ENCODE data around the gene COL4A3. TPM values are rescaled to one million over a fixed set of nuclear protein-coding genes. Genes with fewer than 3 reads are reported as not detected.

The COL4A3 gene
- total RNA-seq, 1 donor from 2014 or later = 1.5 TPM

DNA sequence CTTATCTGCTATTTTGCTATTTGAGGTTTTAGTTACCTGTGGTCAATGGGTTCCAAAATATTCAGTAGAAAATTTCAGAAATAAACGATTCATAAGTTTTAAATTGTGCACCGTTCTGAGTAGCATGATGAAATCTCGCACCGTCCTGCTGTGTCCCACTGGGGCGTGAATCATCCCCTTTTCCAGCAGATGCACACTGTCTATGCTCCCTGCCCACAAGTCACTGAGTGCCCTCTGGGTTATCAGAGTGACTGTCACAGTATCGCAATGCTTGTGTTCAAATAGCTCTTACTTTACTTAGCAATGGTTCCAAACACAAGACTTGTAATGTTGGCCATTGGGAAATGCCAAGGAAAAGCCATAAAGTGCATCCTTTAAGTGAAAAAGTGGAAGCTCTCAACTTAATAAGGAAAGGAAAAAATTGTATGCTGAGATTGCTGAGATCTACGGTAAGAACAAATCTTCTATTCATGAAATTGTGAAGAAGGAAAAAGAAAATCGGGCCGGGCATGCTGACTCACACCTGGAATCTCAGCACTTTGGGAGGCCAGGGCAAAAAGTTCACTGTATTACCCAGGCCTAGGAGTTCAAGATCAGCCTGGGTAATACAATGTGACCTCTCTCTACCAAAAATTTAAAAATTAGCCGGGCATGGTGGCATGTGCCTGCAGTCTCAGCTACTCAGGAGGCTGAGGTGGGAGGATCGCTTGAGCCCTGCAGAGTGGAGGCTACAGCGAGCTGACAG is 13.3 kb downstream of the COL4A3 start:
- Histone ChIP-seq H3K36me3 (no peaks in the 10 kb centered on the region), H3K27me3 (no peaks in the 10 kb centered on the region), H3K4me1 (peaks cover 7% of the 10 kb centered on the region), H3K9me3 (no peaks in the 10 kb centered on the region), H3K27ac (no peak overlapping the region), H3K4me3 (no peak overlapping the region)
- no peak for DNase-seq (ENCODE audit: extremely low spot score in 2 of 2)
- intact Hi-C loops (cut with DNase I) = no loop called here
- TF ChIP-seq POLR2AphosphoS5 (IDR thresholded peaks at IDR 0.05; ENCODE audit: insufficient read depth in 1 of 2, low read depth in 1 of 2) (no peak), POLR2A (IDR thresholded peaks at IDR 0.05) (no peak)
- TF ChIP-seq, protein P1, sequence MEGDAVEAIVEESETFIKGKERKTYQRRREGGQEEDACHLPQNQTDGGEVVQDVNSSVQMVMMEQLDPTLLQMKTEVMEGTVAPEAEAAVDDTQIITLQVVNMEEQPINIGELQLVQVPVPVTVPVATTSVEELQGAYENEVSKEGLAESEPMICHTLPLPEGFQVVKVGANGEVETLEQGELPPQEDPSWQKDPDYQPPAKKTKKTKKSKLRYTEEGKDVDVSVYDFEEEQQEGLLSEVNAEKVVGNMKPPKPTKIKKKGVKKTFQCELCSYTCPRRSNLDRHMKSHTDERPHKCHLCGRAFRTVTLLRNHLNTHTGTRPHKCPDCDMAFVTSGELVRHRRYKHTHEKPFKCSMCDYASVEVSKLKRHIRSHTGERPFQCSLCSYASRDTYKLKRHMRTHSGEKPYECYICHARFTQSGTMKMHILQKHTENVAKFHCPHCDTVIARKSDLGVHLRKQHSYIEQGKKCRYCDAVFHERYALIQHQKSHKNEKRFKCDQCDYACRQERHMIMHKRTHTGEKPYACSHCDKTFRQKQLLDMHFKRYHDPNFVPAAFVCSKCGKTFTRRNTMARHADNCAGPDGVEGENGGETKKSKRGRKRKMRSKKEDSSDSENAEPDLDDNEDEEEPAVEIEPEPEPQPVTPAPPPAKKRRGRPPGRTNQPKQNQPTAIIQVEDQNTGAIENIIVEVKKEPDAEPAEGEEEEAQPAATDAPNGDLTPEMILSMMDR (IDR thresholded peaks at IDR 0.05) = no peak

DNA sequence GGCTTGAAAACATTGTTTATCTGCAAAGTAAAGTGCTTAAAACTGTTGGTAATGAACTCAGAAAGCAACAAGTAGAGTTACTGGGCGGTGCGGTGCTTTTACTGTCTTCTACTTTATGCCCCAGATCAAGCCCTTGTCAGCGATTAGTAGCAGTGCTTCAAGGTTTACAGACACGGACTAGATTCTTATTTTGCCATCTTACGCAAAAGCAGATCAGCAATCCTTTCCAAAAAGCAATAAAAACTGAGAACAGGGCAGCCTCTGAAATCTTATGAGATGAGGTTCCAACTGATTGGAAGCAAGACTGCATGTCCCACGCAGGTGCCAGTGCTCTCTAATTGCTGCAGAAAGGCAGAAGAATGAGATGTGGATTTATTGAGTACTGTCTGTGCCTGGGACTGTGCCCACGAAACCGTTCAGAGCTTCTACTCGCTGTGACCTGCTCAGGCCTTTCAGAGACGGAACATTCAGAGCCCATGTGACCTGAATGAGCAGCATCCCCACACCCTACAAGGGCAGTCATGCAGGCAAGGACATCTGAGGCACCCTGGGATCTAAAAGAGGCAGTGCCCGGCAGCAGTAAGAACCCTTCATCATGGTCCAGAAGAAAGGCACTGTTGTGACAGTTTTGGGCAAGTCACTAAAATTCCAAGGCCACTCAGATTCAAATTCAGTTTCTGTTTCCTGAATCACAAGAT is 15.7 kb downstream of the COL4A3 start:
- no peak overlapping the region for H3K4me3 ChIP-seq
- H3K36me3 ChIP-seq = no peaks in the 10 kb centered on the region
- no peaks in the 10 kb centered on the region for H3K9me3 ChIP-seq
- no peak overlapping the region for H3K27ac ChIP-seq
- DNase-seq (ENCODE audit: extremely low spot score in 2 of 2) = no peak
- TF ChIP-seq, protein P1 (IDR thresholded peaks at IDR 0.05) = no peak
- TF ChIP-seq POLR2AphosphoS5 (IDR thresholded peaks at IDR 0.05; ENCODE audit: insufficient read depth in 1 of 2, low read depth in 1 of 2) (no peak), POLR2A (IDR thresholded peaks at IDR 0.05) (no peak)
- peaks cover 7% of the 10 kb centered on the region for H3K4me1 ChIP-seq
- H3K27me3 ChIP-seq = no peaks in the 10 kb centered on the region
- intact Hi-C loops (cut with DNase I) = loop anchor here (5.0 kb wide), 1 partner anchor 1087 kb away; no protein-coding TSS in a partner anchor

- Histone ChIP-seq H3K4me3 (no peak overlapping the region), H3K27me3 (no peaks in the 10 kb centered on the region), H3K4me1 (peaks cover 7% of the 10 kb centered on the region), H3K9me3 (no peaks in the 10 kb centered on the region), H3K27ac (no peak overlapping the region), H3K36me3 (no peaks in the 10 kb centered on the region)
- no peak for DNase-seq (ENCODE audit: extremely low spot score in 2 of 2)
- intact Hi-C loops (cut with DNase I) = loop anchor here (5.0 kb wide), 1 partner anchor 1087 kb away; no protein-coding TSS in a partner anchor
- no peak for TF ChIP-seq POLR2A (IDR thresholded peaks at IDR 0.05)
- TF ChIP-seq, protein P1 (IDR thresholded peaks at IDR 0.05) = no peak
- TF ChIP-seq POLR2AphosphoS5 (IDR thresholded peaks at IDR 0.05; ENCODE audit: insufficient read depth in 1 of 2, low read depth in 1 of 2) = no peak
Measured at GRCh38 chr2:227180770-227181169, 16.3 kb downstream of the COL4A3 start.

DNA sequence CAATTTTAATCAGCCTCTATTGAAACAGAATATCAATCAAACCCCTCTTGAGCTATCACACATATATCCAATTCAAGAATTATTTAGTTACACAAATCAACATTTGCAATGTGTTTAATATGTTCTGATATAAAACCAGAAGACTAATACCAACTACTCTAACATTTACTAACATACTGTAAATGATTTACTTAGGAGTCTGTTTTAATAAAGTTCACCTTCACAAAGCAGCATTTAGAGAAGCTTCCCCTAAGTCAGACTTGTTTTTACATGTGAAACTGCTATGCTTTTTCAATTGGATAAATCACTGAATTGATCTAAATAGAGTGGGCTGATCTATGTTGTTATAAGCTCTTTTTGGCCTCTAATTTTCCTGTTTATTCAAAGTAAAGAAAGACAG is 18.3 kb downstream of the COL4A3 start:
- Histone ChIP-seq H3K4me3 (no peak overlapping the region), H3K9me3 (no peaks in the 10 kb centered on the region), H3K36me3 (no peaks in the 10 kb centered on the region), H3K4me1 (peaks cover 7% of the 10 kb centered on the region), H3K27me3 (no peaks in the 10 kb centered on the region), H3K27ac (no peak overlapping the region)
- DNase-seq (ENCODE audit: extremely low spot score in 2 of 2) = no peak
- intact Hi-C loops (cut with DNase I) = loop anchor here (5.0 kb wide), 1 partner anchor 1085 kb away; no protein-coding TSS in a partner anchor
- TF ChIP-seq POLR2A (IDR thresholded peaks at IDR 0.05) (no peak), POLR2AphosphoS5 (IDR thresholded peaks at IDR 0.05; ENCODE audit: insufficient read depth in 1 of 2, low read depth in 1 of 2) (no peak)
- TF ChIP-seq, protein P1 (IDR thresholded peaks at IDR 0.05) = no peak
